GM12865 (cell line): Measurements from ENCODE around the gene CEP41.

Source experiments
- DNase-seq: peaks from one replicate; pipeline ENCODE4 v3.0.0; 2010; ENCODE audit warnings: low read depth
- H3K4me3 ChIP-seq: 2 replicates; pipeline ENCODE4 v1.5.1; 2011; ENCODE audit warnings: mild to moderate bottlenecking, low read depth, low read length, control low read depth
- CTCF ChIP-seq: IDR thresholded peaks from 2 replicates; pipeline ENCODE4 v1.5.1; 2011; ENCODE audit warnings: low read length, control low read depth, low read depth, inconsistent platforms; ENCODE audit not compliant: insufficient read depth; ENCODE audit errors: missing control alignments

Gene CEP41

GRCh38 chr7:130486114-130486953, 45.5 kb upstream of the CEP41 start:
- peak overlapping the region; percentile 75 for H3K4me3 ChIP-seq
- peak; percentile 81 for TF ChIP-seq CTCF
- DNase-seq: peak; percentile 85

- H3K4me3 ChIP-seq: peak overlapping the region; percentile 75
- no peak for DNase-seq
- no peak for TF ChIP-seq CTCF
Observed at GRCh38 chr7:130485734-130486113, 44.9 kb upstream of the CEP41 start.

GRCh38 chr7:130483031-130483430, 42.2 kb upstream of the CEP41 start:
- no peak overlapping the region for H3K4me3 ChIP-seq
- no peak for TF ChIP-seq CTCF
- DNase-seq: no peak

GRCh38 chr7:130481898-130482297, 41.1 kb upstream of the CEP41 start:
- DNase-seq: no peak
- TF ChIP-seq CTCF: no peak

GRCh38 chr7:130479716-130480400, 39.0 kb upstream of the CEP41 start:
- no peak for DNase-seq
- no peak for TF ChIP-seq CTCF
- H3K4me3 ChIP-seq: no peak overlapping the region

More at GRCh38 chr7:130481898-130482297, 41.1 kb upstream of the CEP41 start:
- H3K4me3 ChIP-seq: no peak overlapping the region

- no peak for TF ChIP-seq CTCF
- DNase-seq: no peak
Observed at GRCh38 chr7:130478991-130479390, 38.2 kb upstream of the CEP41 start.

More at GRCh38 chr7:130478991-130479390, 38.2 kb upstream of the CEP41 start:
- no peak overlapping the region for H3K4me3 ChIP-seq
